CD4-positive, alpha-beta memory T cell (primary cell): ENCODE data around the gene BBLN. TPM values are rescaled to one million over a fixed set of nuclear protein-coding genes. Genes with fewer than 3 reads are reported as not detected.

ENCODE experiments used
- CTCF ChIA-PET: fragments of 350-600 bp; sonication (Branson Sonifier 250); formaldehyde crosslinking; loops from one replicate; lab custom pipeline; 2021; ENCODE audit warnings: inconsistent platforms; ENCODE audit not compliant: partially characterized antibody; lab: Charles Lee
- POLR2A ChIA-PET: fragments of 350-600 bp; sonication (Branson Sonifier 250); formaldehyde crosslinking; loops from one replicate; lab custom pipeline; 2021; ENCODE audit not compliant: partially characterized antibody; lab: Charles Lee
- DNase-seq, 5 donors: peaks; one replicate each; pipeline versions ENCODE4 v3.0.0 to v3.0.0-alpha.2; 2020 to 2022; ENCODE audit warnings: mixed read lengths in 1 of 5
- H3K27ac ChIP-seq: one replicate; pipeline ENCODE4 v1.7.0; 2013; ENCODE audit warnings: low read depth, low read length
- H3K27me3 ChIP-seq: 2 replicates; pipeline ENCODE4 v1.7.0; 2013; ENCODE audit warnings: mild to moderate bottlenecking, low read length, moderate library complexity; ENCODE audit not compliant: insufficient read depth
- H3K36me3 ChIP-seq: 2 replicates; pipeline ENCODE4 v1.7.0; 2013; ENCODE audit warnings: mild to moderate bottlenecking, low read length, moderate library complexity; ENCODE audit not compliant: insufficient read depth
- H3K4me1 ChIP-seq: 2 replicates; pipeline ENCODE4 v1.7.0; 2013; ENCODE audit warnings: mild to moderate bottlenecking, low read length, moderate library complexity; ENCODE audit not compliant: insufficient read depth
- H3K4me3 ChIP-seq, 2 donors: one replicate each; pipeline ENCODE4 v1.7.0; 2013; ENCODE audit warnings: low read length in 2 of 2, mild to moderate bottlenecking in 1 of 2
- H3K9me3 ChIP-seq, 2 donors: one replicate each; pipeline ENCODE4 v1.7.0; 2013; ENCODE audit warnings: low read length in 2 of 2, control low read depth in 1 of 2; ENCODE audit not compliant: control insufficient read depth in 1 of 2
- H3K27ac Mint-ChIP-seq, 7 donors: one replicate each; pipeline ENCODE4 v1.8.0; 2020 to 2021; ENCODE audit warnings: mixed read lengths in 7 of 7, mild to moderate bottlenecking in 6 of 7, inconsistent platforms in 3 of 7, moderate library complexity in 3 of 7
- H3K27me3 Mint-ChIP-seq, 2 donors: one replicate each; pipeline ENCODE4 v1.8.0; 2020 to 2021; ENCODE audit warnings: mixed read lengths in 2 of 2
- H3K36me3 Mint-ChIP-seq, 2 donors: one replicate each; pipeline ENCODE4 v1.8.0; 2020 to 2021; ENCODE audit warnings: mixed read lengths in 2 of 2, inconsistent platforms in 1 of 2, mild to moderate bottlenecking in 1 of 2
- H3K4me1 Mint-ChIP-seq, 4 donors: one replicate each; pipeline ENCODE4 v1.8.0; 2020 to 2021; ENCODE audit warnings: mixed read lengths in 4 of 4, mild to moderate bottlenecking in 1 of 4
- H3K4me3 Mint-ChIP-seq, 8 donors: one replicate each; pipeline ENCODE4 v1.8.0; 2020 to 2021; ENCODE audit warnings: mixed read lengths in 8 of 8, mild to moderate bottlenecking in 7 of 8, moderate library complexity in 6 of 8, inconsistent platforms in 3 of 8
- H3K9me3 Mint-ChIP-seq, 8 donors: one replicate each; pipeline ENCODE4 v1.8.0; 2020 to 2021; ENCODE audit warnings: mixed read lengths in 8 of 8, mild to moderate bottlenecking in 5 of 8, inconsistent platforms in 3 of 8, moderate library complexity in 1 of 8
- intact Hi-C: fragments of 100-400 bp; cut with micrococcal nuclease; formaldehyde crosslinking; loops from one replicate; pipeline ENCODE4 v1.15.1; 2023
- polyA plus RNA-seq, 2 donors: library from polyadenylated mRNA; unstranded; fragments of 300-500 nt; fragmentation: Illumina TruSeq; gene quantifications; one replicate each; pipeline ENCODE4 v1.2.3, GENCODE V29; 2021
- total RNA-seq, 2 experiments: library from RNA; stranded (reverse); gene quantifications; one replicate each; pipeline ENCODE4 v1.2.3, GENCODE V29; 2021

Gene BBLN
- total and polyA plus RNA-seq, 4 experiments from 2014 or later: 47.8 to 136 (median 80.4) TPM

DNA sequence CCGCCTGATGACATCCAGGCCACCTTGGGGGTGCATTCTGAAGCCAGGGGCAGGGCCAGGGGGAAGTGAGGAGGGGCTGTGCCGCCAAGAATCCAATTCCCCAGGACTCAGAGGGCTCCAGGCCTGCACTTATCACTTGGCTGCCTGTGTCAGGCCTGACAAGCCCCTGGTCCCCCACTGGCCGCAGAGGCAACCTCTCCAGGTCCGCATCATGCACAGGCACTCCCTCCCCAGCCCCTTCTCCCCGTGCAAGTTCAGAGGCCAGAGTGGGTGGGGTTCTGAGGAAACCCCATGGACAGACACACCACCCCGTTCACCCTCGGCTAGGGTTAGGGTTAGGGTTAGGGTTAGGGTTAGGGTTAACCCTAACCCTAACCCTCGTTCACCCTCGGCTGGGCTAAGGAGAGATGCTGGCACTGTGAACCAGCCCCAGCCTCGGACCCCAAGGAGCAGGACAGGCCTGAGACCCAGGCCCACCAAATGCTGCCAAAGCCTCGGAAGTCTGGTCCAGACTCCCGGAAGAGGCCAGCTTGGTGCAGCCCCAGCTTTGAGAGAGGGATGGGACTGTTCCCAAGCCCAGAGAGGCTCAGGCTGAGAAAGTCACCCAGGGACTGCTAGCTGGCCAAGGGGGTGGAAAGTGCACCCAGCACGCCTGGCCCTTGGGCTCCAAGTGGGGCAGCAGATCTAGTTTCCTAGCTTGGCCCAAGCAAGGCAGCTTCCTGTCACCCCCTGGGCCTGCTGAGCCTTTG, 5.9 kb upstream of the BBLN start:
- Histone ChIP-seq H3K4me3 (no peak overlapping the region), H3K4me1 (no peaks in the 10 kb centered on the region), H3K27ac (no peak overlapping the region), H3K9me3 (no peaks in the 10 kb centered on the region), H3K27me3 (no peaks in the 10 kb centered on the region), H3K36me3 (no peaks in the 10 kb centered on the region)
- H3K9me3 Mint-ChIP-seq: no peaks in the 10 kb centered on the region
- no peak for DNase-seq
- H3K36me3 Mint-ChIP-seq: no peaks in the 10 kb centered on the region
- no peak overlapping the region for H3K4me3 Mint-ChIP-seq
- intact Hi-C loops: no loop called here
- no peak overlapping the region for H3K27ac Mint-ChIP-seq
- ChIA-PET POLR2A (no interaction called here), CTCF (no interaction called here)
- H3K4me1 Mint-ChIP-seq: peaks cover 0 to 3% (median under 1%) of the 10 kb centered on the region in 4 donors
- no peaks in the 10 kb centered on the region for H3K27me3 Mint-ChIP-seq

DNA sequence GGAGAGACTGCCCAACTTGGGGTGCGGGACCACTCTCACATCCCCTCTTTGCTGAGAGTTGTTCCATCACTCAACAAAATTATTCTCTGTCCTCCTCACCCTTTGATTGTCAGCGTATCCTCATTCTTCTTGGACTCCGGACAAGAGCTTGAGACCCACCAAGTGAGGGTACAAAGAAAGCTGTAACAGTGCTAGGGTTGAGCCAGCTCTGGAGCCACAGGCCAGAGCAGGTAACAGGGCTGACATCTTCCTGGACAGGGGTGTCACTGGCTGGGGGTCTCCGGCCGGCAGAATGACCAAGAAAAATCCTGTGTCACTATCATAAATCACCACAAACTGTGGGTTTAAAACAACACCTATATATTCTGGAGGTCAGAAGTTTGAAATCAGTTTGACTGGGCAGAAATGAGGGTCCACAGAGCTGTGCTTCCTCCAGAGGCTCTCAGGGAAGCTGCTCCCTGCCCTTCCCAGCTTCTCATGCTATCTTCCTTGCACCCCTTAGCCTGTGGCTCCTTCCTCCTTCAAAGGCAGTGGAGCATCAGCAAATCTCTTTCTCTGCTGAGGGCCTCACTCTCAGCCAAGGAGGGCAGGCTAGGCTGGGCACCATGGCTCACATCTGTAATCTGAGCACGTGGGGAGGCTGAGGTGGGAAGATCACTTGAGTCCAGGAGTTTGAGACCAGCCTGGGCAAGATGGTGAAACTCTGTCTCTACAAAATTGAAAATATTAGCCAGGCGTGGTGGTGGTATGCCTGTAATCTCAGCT, 4.1 kb upstream of the BBLN start:
- H3K27ac ChIP-seq: no peak overlapping the region
- H3K4me3 ChIP-seq: no peak overlapping the region
- no peaks in the 10 kb centered on the region for H3K9me3 ChIP-seq
- Mint-ChIP-seq H3K36me3 (peaks cover 0 to 2% of the 10 kb centered on the region in 2 donors), H3K9me3 (no peaks in the 10 kb centered on the region), H3K27ac (peak overlapping the region in 3 of 7 donors; percentile 37 to 52 (median 40)), H3K27me3 (no peaks in the 10 kb centered on the region), H3K4me1 (peaks cover 3 to 10% (median 7%) of the 10 kb centered on the region in 4 donors), H3K4me3 (no peak overlapping the region)
- DNase-seq: no peak
- peaks cover 9% of the 10 kb centered on the region for H3K4me1 ChIP-seq
- H3K36me3 ChIP-seq: no peaks in the 10 kb centered on the region
- CTCF ChIA-PET: no interaction called here
- no peaks in the 10 kb centered on the region for H3K27me3 ChIP-seq
- intact Hi-C loops: no loop called here
- POLR2A ChIA-PET: interaction anchor here (0.7 kb wide), 2 partner anchors 9 to 153 kb away, joined by 3 to 4 read pairs; no protein-coding TSS in a partner anchor

DNA sequence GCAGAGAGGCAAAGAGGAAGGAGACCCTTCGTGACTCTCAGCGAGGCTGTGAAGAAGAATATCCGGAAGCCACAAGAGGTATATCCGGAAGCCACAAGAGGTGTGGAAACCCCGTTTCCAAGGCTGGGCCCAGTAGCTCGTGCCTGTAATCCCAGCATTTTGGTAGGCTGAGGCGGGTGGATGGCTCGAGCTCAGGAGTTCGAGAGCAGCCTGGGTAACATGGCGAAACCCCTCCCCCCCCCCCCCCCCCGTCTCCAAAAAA, 612 bp upstream of the BBLN start:
- ChIA-PET CTCF (interaction anchor here (1.3 to 2.0 kb wide), 4 partner anchors 9 to 42 kb away, joined by 3 to 9 read pairs (median 6); no protein-coding TSS in a partner anchor), POLR2A (interaction anchor here (1.1 to 3.3 kb wide), 14 partner anchors 9 to 223 kb away, joined by 3 to 21 read pairs (median 4); partner anchors contain the start of genes CIZ1, DPM2, GOLGA2 and PTGES2)
- Histone ChIP-seq H3K9me3 (no peaks in the 10 kb centered on the region), H3K27ac (peak overlapping the region; percentile 67), H3K27me3 (no peaks in the 10 kb centered on the region), H3K36me3 (peaks cover 7% of the 10 kb centered on the region), H3K4me1 (peaks cover 16% of the 10 kb centered on the region), H3K4me3 (peak overlapping the region in 1 of 2 donors; percentile 33)
- intact Hi-C loops: no loop called here
- Mint-ChIP-seq H3K27me3 (no peaks in the 10 kb centered on the region), H3K4me3 (peak overlapping the region; percentile 69 to 90 (median 82)), H3K9me3 (no peaks in the 10 kb centered on the region), H3K27ac (peak overlapping the region; percentile 89 to 97 (median 93)), H3K4me1 (peaks cover 9 to 27% (median 20%) of the 10 kb centered on the region in 4 donors), H3K36me3 (peaks cover 5 to 23% of the 10 kb centered on the region in 2 donors)
- peak; percentile 60 to 88 (median 70) for DNase-seq

DNA sequence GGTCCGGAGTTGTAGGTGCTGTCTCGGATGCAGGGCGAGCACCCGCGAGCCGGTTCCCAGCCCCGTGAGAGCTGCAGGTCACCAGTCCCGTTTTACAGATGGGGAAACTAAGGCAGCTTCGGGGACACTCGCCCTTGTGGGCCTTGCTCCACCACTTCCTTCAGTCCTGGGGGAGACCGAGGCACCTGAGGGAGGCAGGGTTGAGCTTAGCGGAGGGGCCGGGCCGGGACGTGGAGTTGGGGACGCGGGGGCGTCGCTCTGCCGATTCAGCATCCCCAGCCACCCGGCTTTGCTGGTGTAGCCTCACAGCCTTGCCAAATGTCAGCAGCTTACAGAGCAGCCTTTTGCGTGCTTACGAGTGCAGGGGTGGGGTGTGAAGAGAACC, 530 bp downstream of the BBLN start:
- Histone ChIP-seq H3K4me1 (peaks cover 16% of the 10 kb centered on the region), H3K27me3 (no peaks in the 10 kb centered on the region), H3K4me3 (peak overlapping the region; percentile 89 to 90), H3K36me3 (peaks cover 10% of the 10 kb centered on the region), H3K27ac (peak overlapping the region; percentile 89), H3K9me3 (no peaks in the 10 kb centered on the region)
- POLR2A ChIA-PET: interaction anchor here (0.5 to 3.3 kb wide), 15 partner anchors 8 to 1018 kb away, joined by 3 to 21 read pairs (median 4); partner anchors contain the start of genes CIZ1, DPM2, GOLGA2 and IER5L
- Mint-ChIP-seq H3K27me3 (no peaks in the 10 kb centered on the region), H3K4me3 (peak overlapping the region; percentile 81 to 90 (median 82)), H3K27ac (peak overlapping the region; percentile 61 to 93 (median 76)), H3K4me1 (peaks cover 9 to 27% (median 20%) of the 10 kb centered on the region in 4 donors), H3K36me3 (peaks cover 5 to 26% of the 10 kb centered on the region in 2 donors), H3K9me3 (no peaks in the 10 kb centered on the region)
- CTCF ChIA-PET: interaction anchor here (0.6 to 1.6 kb wide), 5 partner anchors 30 to 1222 kb away, joined by 3 to 8 read pairs (median 3); partner anchors contain the start of gene CIZ1
- peak in 4 of 5 donors; percentile 17 to 46 (median 30) for DNase-seq
- intact Hi-C loops: loop anchor here (1.0 kb wide), 4 partner anchors 31 to 162 kb away; partner anchors contain the start of genes CIZ1, COQ4, DNM1 and TRUB2

DNA sequence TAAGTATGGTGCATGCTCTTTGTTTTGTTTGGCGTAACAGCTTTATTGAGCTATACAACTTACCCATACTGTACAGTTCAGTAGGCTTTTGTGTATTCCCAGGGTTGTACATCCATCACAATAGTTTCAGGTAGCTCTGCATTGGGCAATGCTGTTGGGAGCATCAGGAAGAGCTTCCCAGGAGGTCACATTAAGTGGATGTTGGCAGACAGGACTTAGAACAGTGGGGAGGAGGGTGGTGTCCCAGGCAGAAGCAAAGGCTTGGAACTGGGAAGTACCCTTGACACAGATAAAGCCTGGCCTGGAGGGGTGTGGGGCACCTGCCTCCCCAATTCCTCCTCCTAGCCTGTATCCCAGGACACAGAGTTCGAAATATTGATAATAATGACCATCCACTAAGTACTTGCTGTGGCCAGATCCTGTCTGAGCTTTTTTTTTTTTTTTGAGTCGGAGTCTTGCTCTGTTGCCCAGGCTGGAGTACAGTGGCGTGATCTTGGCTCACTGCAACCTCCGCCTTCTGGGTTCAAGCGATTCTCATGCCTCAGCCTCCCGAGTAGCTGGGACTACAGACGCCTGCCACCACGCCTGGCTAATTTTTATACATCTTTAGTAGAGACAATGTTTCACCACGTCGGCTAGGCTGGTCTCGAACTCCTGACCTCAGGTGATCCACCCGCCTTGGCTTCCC, 1.3 kb downstream of the BBLN start:
- H3K9me3 Mint-ChIP-seq: no peaks in the 10 kb centered on the region
- intact Hi-C loops: no loop called here
- POLR2A ChIA-PET: interaction anchor here (0.5 to 3.3 kb wide), 14 partner anchors 7 to 1017 kb away, joined by 3 to 21 read pairs (median 4); partner anchors contain the start of genes CIZ1, GOLGA2, IER5L and SWI5

DNA sequence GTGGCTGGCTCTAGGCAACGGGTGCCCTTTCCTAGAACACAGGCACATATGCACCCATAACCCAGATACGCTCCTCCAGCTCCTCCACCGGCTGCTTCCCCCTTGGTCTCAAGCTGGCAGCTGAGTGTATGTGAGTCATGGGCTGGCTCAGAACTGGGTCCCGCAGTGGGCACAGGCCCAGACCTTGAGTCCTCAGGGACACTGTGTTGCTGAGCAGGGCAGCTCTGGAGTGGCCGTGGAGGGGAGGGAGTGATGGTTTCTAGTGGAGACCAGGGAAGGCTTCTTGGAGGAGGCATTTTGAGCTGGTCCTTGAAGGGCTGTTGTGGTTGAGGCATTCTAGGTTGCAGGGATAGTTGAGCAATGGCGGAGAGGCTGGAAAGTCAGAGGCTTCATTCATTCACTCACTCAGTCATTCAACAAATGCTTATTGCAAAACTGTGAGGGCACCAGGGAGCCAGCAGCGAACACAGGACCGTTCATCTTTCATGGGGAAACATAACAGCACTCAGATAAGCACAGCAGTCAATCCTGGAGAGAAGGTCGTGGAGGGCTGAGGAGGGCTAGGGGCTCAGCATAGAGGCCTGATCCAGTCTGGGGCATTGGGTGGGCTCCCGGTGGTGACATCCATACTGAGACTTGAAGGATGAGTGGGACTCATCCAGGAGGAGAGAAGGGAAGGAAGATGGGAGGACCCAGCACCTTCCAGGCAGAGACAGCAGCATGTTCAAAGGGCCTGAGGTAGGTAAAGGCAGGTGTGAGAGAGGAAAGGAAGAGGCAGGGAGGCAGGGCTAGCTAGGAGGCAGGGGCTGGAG, 2.4 kb downstream of the BBLN start:
- Histone ChIP-seq H3K9me3 (no peaks in the 10 kb centered on the region), H3K27me3 (no peaks in the 10 kb centered on the region), H3K27ac (no peak overlapping the region), H3K4me1 (peaks cover 16% of the 10 kb centered on the region), H3K4me3 (no peak overlapping the region), H3K36me3 (peaks cover 22% of the 10 kb centered on the region)
- Mint-ChIP-seq H3K27ac (peak overlapping the region in 6 of 7 donors; percentile 30 to 64 (median 40)), H3K36me3 (peaks cover 13 to 41% of the 10 kb centered on the region in 2 donors), H3K9me3 (no peaks in the 10 kb centered on the region), H3K4me1 (peaks cover 9 to 27% (median 20%) of the 10 kb centered on the region in 4 donors), H3K4me3 (peak overlapping the region in 6 of 8 donors; percentile 26 to 73 (median 44)), H3K27me3 (no peaks in the 10 kb centered on the region)
- DNase-seq: no peak
- intact Hi-C loops: no loop called here
- ChIA-PET CTCF (interaction anchor here (1.6 kb wide), 1 partner anchor 93 kb away, joined by 4 read pairs; no protein-coding TSS in a partner anchor), POLR2A (interaction anchor here (0.9 to 3.3 kb wide), 4 partner anchors 8 to 28 kb away, joined by 3 to 21 read pairs (median 4); partner anchors contain the start of gene CIZ1)

More for the DNA sequence above, 1.3 kb downstream of the BBLN start:
- Histone ChIP-seq H3K27ac (no peak overlapping the region), H3K4me1 (peaks cover 16% of the 10 kb centered on the region), H3K9me3 (no peaks in the 10 kb centered on the region), H3K4me3 (peak overlapping the region; percentile 89 to 90), H3K27me3 (no peaks in the 10 kb centered on the region), H3K36me3 (peaks cover 11% of the 10 kb centered on the region)
- CTCF ChIA-PET: interaction anchor here (1.1 to 1.6 kb wide), 4 partner anchors 29 to 94 kb away, joined by 3 to 8 read pairs (median 4); partner anchors contain the start of gene CIZ1
- Mint-ChIP-seq H3K4me3 (peak overlapping the region; percentile 81 to 90 (median 82)), H3K36me3 (peaks cover 7 to 31% of the 10 kb centered on the region in 2 donors), H3K27ac (peak overlapping the region; percentile 29 to 93 (median 73)), H3K27me3 (no peaks in the 10 kb centered on the region), H3K4me1 (peaks cover 9 to 27% (median 20%) of the 10 kb centered on the region in 4 donors)
- DNase-seq: no peak
